Measurements from ENCODE around the gene ARMH1.

DNA sequence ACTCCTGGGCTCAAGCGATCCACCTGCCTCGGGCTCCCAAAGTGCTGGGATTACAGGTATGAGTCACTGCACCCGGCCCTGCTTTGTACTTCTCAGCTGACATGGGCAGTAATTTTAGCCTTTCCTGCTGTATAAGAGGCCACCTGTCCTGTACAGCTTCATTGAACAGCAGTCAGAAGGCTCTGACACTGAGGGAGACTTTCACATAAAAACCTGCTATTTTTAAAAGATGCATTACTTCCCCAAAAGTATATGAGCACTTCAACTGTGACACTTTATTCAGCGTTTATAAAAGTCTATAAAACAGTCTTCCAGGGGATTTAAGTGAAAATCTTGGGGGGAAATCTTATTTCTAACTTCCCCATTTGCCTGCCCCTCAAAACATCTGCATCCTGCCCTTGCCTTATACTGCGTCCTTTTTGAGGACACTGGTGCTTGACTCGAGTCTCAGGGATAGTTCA, 38.8 kb downstream of the ARMH1 start:
- TF ChIP-seq, protein P1, sequence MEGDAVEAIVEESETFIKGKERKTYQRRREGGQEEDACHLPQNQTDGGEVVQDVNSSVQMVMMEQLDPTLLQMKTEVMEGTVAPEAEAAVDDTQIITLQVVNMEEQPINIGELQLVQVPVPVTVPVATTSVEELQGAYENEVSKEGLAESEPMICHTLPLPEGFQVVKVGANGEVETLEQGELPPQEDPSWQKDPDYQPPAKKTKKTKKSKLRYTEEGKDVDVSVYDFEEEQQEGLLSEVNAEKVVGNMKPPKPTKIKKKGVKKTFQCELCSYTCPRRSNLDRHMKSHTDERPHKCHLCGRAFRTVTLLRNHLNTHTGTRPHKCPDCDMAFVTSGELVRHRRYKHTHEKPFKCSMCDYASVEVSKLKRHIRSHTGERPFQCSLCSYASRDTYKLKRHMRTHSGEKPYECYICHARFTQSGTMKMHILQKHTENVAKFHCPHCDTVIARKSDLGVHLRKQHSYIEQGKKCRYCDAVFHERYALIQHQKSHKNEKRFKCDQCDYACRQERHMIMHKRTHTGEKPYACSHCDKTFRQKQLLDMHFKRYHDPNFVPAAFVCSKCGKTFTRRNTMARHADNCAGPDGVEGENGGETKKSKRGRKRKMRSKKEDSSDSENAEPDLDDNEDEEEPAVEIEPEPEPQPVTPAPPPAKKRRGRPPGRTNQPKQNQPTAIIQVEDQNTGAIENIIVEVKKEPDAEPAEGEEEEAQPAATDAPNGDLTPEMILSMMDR (IDR thresholded peaks at IDR 0.05): no peak
- TF ChIP-seq EZH2 (IDR thresholded peaks at IDR 0.05; ENCODE audit: borderline replicate concordance, insufficient read depth, low read depth, low read length, poor library complexity, severe bottlenecking): no peak

Data from B cell (primary cell).